Inflammatory macrophage (primary cell): ENCODE measurements around the gene SIMC1.

ENCODE experiments used
- DNase-seq, 2 donors: peaks; one replicate each; pipeline ENCODE4 v3.0.0-alpha.2; 2020 to 2022

Gene SIMC1

GRCh38 chr5:176365351-176366231 is 127.4 kb downstream of the SIMC1 start, which contains the start of gene ARL10:
Gene ARL10, plus strand, starts transcription at chr5:176365487. Its CDS starts 77 bp downstream, at chr5:176365564.
- DNase-seq: peak in 1 of 2 donors; percentile 42

GRCh38 chr5:176366232-176366894 is 128.1 kb downstream of the SIMC1 start:
- no peak for DNase-seq

- no peak for DNase-seq
These were observed 130.5 kb downstream of the SIMC1 start for GRCh38 chr5:176368726-176369125.

- DNase-seq: no peak
These were observed 131.9 kb downstream of the SIMC1 start for GRCh38 chr5:176369934-176370711.

GRCh38 chr5:176371621-176372539 is 133.7 kb downstream of the SIMC1 start:
- peak; percentile 28 to 69 for DNase-seq

GRCh38 chr5:176373100-176373818 is 135.0 kb downstream of the SIMC1 start:
- DNase-seq: peak; percentile 7 to 20

GRCh38 chr5:176379881-176380280 is 141.7 kb downstream of the SIMC1 start:
- no peak for DNase-seq

GRCh38 chr5:176381423-176381822 is 143.2 kb downstream of the SIMC1 start:
- DNase-seq: no peak

GRCh38 chr5:176381979-176382378 is 143.8 kb downstream of the SIMC1 start:
- DNase-seq: no peak

- no peak for DNase-seq
These were observed 144.5 kb downstream of the SIMC1 start for GRCh38 chr5:176382721-176383120.

GRCh38 chr5:176383248-176383905 is 145.2 kb downstream of the SIMC1 start:
- no peak for DNase-seq

- peak; percentile 18 to 37 for DNase-seq
These were observed 145.7 kb downstream of the SIMC1 start for GRCh38 chr5:176383961-176384360.

- DNase-seq: no peak
These were observed 146.2 kb downstream of the SIMC1 start for GRCh38 chr5:176384366-176384930.

GRCh38 chr5:176384991-176385390 is 146.8 kb downstream of the SIMC1 start:
- no peak for DNase-seq

- DNase-seq: no peak
These were observed 148.3 kb downstream of the SIMC1 start for GRCh38 chr5:176386491-176386890.

GRCh38 chr5:176387384-176387925 is 149.2 kb downstream of the SIMC1 start:
- DNase-seq: no peak

- peak in 1 of 2 donors; percentile 6 for DNase-seq
These were observed 149.8 kb downstream of the SIMC1 start for GRCh38 chr5:176388003-176388443.

GRCh38 chr5:176388444-176389134 is 150.4 kb downstream of the SIMC1 start, which contains the start of the genes HIGD2A and NOP16:
Gene HIGD2A, plus strand, starts transcription at chr5:176388751. Its CDS starts 69 bp downstream, at chr5:176388820.
Gene NOP16, minus strand, starts transcription at chr5:176388598. Its CDS starts 59 bp downstream, at chr5:176388539.
- peak; percentile 99 to 100 for DNase-seq
